HS-27A (cell line): ENCODE data around the gene ALOX12.
"Not testable (repeated sequence)": the region's sequence is repeated elsewhere in the genome, so short reads cannot be mapped to it uniquely, and the experiment has no call there.

ENCODE experiments used
- DNase-seq: peaks from one replicate; pipeline ENCODE4 v3.0.0-alpha.2; 2012; ENCODE audit warnings: low read depth, missing footprints

The ALOX12 gene

DNA sequence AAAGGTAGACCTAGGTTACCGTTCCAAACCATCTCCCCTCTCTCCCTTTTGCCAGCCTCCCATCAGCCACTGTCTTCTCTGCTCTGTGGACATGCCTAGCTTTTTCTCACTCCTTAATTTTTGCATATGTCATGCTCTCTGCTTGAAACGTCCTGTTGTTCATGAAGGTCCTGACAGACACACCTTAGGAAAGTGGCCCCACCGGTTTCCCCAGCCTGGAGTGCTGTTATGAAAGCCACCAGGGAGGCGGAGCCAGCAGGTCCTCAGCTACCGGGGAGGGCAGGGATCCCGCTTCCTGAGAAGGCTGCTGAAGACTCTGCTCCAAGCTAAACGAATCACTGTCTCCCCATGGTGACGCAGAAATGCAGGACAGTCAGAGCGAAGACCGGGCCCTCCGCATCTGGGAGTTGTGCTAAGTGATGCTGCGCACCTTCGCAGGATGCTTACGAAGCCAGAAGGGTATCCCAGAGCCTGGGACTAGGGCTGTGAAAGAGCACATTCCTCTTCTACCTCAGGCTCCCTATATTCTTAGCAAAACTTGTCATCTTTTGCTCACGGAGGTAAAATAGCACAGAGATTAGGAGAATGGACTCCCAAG lies 50.4 kb downstream of the ALOX12 start:
- no peak for DNase-seq

DNA sequence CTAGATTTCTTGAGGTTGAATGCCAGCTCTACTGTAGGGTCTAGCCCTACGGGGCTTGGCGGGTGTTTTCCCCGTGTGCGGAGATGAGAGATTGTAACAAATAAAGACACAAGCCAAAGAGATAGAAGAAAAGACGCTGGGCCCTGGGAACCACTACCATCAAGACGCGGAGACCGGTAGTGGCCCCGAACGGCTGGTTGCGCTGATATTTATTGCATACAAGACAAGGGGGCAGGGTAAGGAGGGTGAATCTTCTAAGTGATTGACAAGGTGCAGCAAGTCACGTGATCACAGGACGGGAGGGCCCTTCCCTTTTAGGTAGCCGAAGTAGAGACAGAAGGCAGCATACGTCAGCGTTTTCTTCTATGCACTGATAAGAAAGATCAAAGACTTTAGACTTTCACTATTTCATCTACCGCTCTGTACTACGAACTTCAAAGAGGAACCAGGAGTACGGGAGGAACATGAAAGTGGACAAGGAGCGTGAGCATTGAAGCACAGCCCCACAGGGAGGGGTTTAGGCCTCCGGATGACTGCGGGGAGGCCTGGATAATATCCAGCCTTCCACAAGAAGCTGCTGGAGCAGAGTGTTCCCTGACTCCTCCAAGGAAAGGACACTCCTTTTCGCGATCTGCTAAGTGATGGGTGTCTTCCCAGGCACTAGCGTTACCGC lies 51.0 kb downstream of the ALOX12 start:
- not testable (repeated sequence) for DNase-seq

DNA sequence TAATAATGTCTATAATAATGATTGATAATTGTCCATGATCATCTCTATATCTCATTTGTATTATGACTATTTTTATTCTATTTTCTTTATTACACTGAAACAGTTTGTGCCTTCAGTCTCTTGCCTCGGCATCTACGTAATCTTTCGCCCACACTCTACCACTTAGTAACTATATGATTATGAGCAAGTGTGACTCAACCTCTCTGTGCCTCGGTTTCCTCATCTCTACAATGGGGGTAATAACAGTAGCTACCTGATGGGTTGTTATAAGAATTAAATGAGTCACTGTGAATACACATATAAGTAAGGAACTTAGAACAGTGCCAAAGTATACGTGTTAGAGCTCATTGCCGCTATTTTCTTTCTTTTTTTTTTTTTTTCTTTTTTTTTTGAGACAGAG lies 51.7 kb downstream of the ALOX12 start:
- DNase-seq: no peak

DNA sequence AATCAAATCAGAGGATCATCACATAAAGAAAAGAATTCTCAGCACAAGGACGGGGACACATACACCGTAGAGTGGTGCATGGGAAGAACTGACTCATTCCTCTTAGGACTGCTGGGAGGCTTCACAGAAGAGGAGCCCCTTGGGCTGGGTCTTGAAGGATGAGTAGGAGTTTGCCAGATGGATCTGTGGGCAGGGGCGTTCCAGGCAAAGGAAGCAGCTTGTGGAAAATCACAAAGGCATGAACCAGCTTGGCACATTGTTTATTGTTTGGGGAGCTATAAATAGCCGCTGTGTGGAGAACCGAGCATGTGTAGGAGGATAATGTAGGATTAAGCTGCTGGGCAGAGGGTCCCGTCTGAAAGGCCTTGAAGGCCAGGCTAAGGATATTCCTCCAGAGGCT lies 53.1 kb downstream of the ALOX12 start:
- DNase-seq: no peak

DNA sequence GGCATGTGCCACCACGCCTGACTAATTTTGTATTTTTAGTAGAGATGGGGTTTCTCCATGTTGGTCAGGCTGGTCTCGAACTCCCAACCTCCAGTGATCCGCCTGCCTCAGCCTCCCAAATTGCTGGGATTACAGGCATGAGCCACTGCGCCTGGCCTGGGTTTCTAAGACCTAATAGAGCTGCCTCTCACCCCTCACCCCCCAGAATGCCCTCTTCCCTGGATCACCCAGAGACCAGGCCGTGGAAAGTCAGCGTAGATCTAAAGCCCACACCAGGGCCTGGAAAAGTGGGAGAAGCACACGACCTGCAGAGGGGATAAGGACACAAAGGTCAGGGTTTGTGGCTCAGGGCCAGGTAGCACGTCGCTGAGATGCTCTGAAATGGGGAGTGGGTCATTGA lies 54.7 kb downstream of the ALOX12 start:
- not testable (repeated sequence) for DNase-seq

DNA sequence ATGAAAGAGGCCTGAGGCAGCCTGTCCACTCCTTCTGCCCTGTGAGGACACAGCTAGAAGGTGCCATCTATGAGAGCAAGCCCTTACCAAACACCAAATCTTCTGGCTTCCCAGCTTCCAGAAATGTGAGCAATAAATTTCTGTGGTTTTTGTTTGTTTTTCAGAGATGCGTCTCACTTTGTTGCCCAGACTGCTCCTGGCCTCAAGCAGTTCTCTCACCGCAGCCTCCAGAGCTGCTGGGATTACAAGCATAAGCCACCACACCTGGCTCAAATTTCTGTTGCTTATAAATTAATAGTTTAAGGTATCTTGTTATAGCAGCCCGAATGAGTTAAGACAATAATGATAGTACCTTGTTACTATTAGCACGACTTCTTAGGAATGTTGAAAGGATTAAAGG lies 60.5 kb downstream of the ALOX12 start:
- DNase-seq: no peak

DNA sequence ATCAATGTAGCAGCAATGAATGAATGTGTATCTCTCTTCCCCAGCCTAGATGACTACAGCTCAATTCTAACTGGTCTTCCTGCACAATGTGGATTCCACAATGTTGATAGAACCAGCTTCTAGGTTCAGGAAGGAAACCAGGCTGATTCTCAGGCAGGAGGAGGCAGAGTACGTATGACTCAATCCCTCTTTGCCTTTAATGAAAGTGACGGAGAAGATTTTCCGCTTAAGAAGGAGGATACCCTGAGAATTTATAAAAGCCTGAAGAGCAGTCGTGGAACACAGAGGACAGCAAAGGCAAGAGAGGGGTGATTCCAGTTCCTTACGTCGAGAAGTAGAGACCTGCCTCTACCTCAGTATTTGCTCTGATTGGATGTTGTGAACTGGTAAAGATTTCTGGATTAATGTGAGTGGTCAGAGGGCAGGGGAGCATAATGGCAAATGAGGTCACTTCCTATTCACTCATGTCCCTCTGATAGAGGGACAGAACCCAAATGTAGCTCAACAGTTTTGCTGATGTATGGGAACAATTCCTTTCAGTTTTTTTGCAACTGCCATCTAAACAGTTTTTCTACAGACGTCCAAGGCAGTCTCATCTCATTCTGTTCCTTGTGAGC lies 63.1 kb downstream of the ALOX12 start:
- no peak for DNase-seq
